ENCODE measurements around the gene TMEM98.

- TF ChIP-seq ELK1 (IDR thresholded peaks at IDR 0.05; ENCODE audit: borderline replicate concordance, low read depth, low read length) (no peak), CTCF (conservative IDR thresholded peaks at IDR 0.05; ENCODE audit: low read depth, low read length) (no peak), FOS (IDR thresholded peaks at IDR 0.05; ENCODE audit: low read depth, low read length) (no peak), MAZ (IDR thresholded peaks at IDR 0.05; ENCODE audit: borderline replicate concordance, low read depth, low read length) (no peak)
Observed at GRCh38 chr17:32915245-32915644, 12.7 kb upstream of the TMEM98 start.

Data from IMR-90 (cell line).